Osteoblast (primary cell): Measurements from ENCODE around the gene KANSL1. TPM values are rescaled to one million over a fixed set of nuclear protein-coding genes. Genes with fewer than 3 reads are reported as not detected.

Source experiments
- DNase-seq: peaks from one replicate; pipeline ENCODE4 v3.0.0; 2011; ENCODE audit warnings: low spot score, mixed read lengths; ENCODE audit not compliant: insufficient read length; ENCODE audit errors: missing footprints
- H2AFZ ChIP-seq: 2 replicates; pipeline ENCODE4 v1.6.0; 2011; ENCODE audit warnings: mild to moderate bottlenecking, low read length
- H3K27ac ChIP-seq: 2 replicates; pipeline ENCODE4 v1.5.1; 2011; ENCODE audit warnings: mild to moderate bottlenecking, low read depth, low read length, moderate library complexity
- H3K27me3 ChIP-seq: 2 replicates; pipeline ENCODE4 v1.6.0; 2012; ENCODE audit warnings: mild to moderate bottlenecking, control low read depth, inconsistent platforms, low read length, moderate library complexity; ENCODE audit not compliant: insufficient read depth
- H3K36me3 ChIP-seq: 2 replicates; pipeline ENCODE4 v1.5.1; 2011; ENCODE audit warnings: mild to moderate bottlenecking, low read length, control low read depth, moderate library complexity; ENCODE audit not compliant: insufficient read depth
- H3K4me1 ChIP-seq: 2 replicates; pipeline ENCODE4 v1.5.1; 2011; ENCODE audit warnings: mild to moderate bottlenecking, low read length, control low read depth, moderate library complexity; ENCODE audit not compliant: insufficient read depth
- H3K4me2 ChIP-seq: 2 replicates; pipeline ENCODE4 v1.6.0; 2011; ENCODE audit warnings: mild to moderate bottlenecking, low read length; ENCODE audit not compliant: insufficient read depth
- H3K4me3 ChIP-seq: fragments of 200-600 bp; sonication (generic); 3 replicates; pipeline ENCODE4 v1.5.1; 2012; ENCODE audit warnings: mild to moderate bottlenecking, low read length, inconsistent platforms; ENCODE audit not compliant: insufficient read depth
- H3K79me2 ChIP-seq: 2 replicates; pipeline ENCODE4 v1.6.0; 2012; ENCODE audit warnings: mild to moderate bottlenecking, low read length, control low read depth, inconsistent platforms; ENCODE audit not compliant: insufficient read depth
- H3K9me3 ChIP-seq: 2 replicates; pipeline ENCODE4 v1.5.1; 2011; ENCODE audit warnings: low read depth, low read length, control low read depth
- H4K20me1 ChIP-seq: 2 replicates; pipeline ENCODE4 v1.6.0; 2012; ENCODE audit warnings: mild to moderate bottlenecking, low read length, control low read depth; ENCODE audit not compliant: insufficient read depth
- CTCF ChIP-seq: IDR thresholded peaks from 2 replicates; pipeline ENCODE4 v1.5.1; 2011; ENCODE audit warnings: mild to moderate bottlenecking, low read depth, low read length, moderate library complexity; ENCODE audit errors: extremely low read depth
- total RNA-seq: library from RNA; depleted of rRNA; stranded (reverse); fragments of >200 nt; gene quantifications from 2 replicates; pipeline ENCODE4 v1.2.3, GENCODE V29; 2012

KANSL1 gene
- total RNA-seq, 1 donor = 151 TPM

GRCh38 chr17:46194393-46195216 is 1.4 kb upstream of the KANSL1 start:
- Histone ChIP-seq H2AFZ (peak overlapping the region; percentile 55), H3K4me3 (peak overlapping the region; percentile 87), H3K27me3 (no peaks in the 10 kb centered on the region), H3K27ac (peak overlapping the region; percentile 58), H3K4me1 (peaks cover 36% of the 10 kb centered on the region), H3K9me3 (no peaks in the 10 kb centered on the region), H3K79me2 (peaks cover 85% of the 10 kb centered on the region), H4K20me1 (peaks cover 59% of the 10 kb centered on the region), H3K4me2 (peak overlapping the region; percentile 89), H3K36me3 (no peaks in the 10 kb centered on the region)
- peak; percentile 80 for TF ChIP-seq CTCF
- peak; percentile 68 for DNase-seq

- Histone ChIP-seq H3K4me1 (peaks cover 28% of the 10 kb centered on the region), H3K27ac (peak overlapping the region; percentile 58), H3K36me3 (no peaks in the 10 kb centered on the region), H3K27me3 (no peaks in the 10 kb centered on the region), H2AFZ (peak overlapping the region; percentile 80), H4K20me1 (peaks cover 62% of the 10 kb centered on the region), H3K79me2 (peaks cover 85% of the 10 kb centered on the region), H3K4me2 (peak overlapping the region; percentile 89), H3K9me3 (no peaks in the 10 kb centered on the region), H3K4me3 (peak overlapping the region; percentile 87)
- DNase-seq = peak; percentile 99
- TF ChIP-seq CTCF = no peak
These were observed 580 bp upstream of the KANSL1 start for GRCh38 chr17:46193626-46194392.

- no peak for TF ChIP-seq CTCF
- no peaks in the 10 kb centered on the region for H3K27me3 ChIP-seq
- H3K4me1 ChIP-seq = peaks cover 28% of the 10 kb centered on the region
- H3K27ac ChIP-seq = peak overlapping the region; percentile 62
- H3K4me2 ChIP-seq = peak overlapping the region; percentile 94
- H3K36me3 ChIP-seq = no peaks in the 10 kb centered on the region
- H4K20me1 ChIP-seq = peaks cover 63% of the 10 kb centered on the region
- peaks cover 85% of the 10 kb centered on the region for H3K79me2 ChIP-seq
- H3K9me3 ChIP-seq = no peaks in the 10 kb centered on the region
- peak; percentile 93 for DNase-seq
- H3K4me3 ChIP-seq = peak overlapping the region; percentile 87
- H2AFZ ChIP-seq = no peak overlapping the region
These were observed 634 bp downstream of the KANSL1 start for GRCh38 chr17:46192439-46193150.

- no peaks in the 10 kb centered on the region for H3K27me3 ChIP-seq
- H3K4me3 ChIP-seq = peak overlapping the region; percentile 87
- H4K20me1 ChIP-seq = peaks cover 68% of the 10 kb centered on the region
- TF ChIP-seq CTCF = no peak
- H2AFZ ChIP-seq = no peak overlapping the region
- no peak for DNase-seq
- no peaks in the 10 kb centered on the region for H3K36me3 ChIP-seq
- peaks cover 28% of the 10 kb centered on the region for H3K4me1 ChIP-seq
- no peaks in the 10 kb centered on the region for H3K9me3 ChIP-seq
- peak overlapping the region; percentile 94 for H3K4me2 ChIP-seq
- peak overlapping the region; percentile 62 for H3K27ac ChIP-seq
- H3K79me2 ChIP-seq = peaks cover 85% of the 10 kb centered on the region
These were observed 1.1 kb downstream of the KANSL1 start for GRCh38 chr17:46192189-46192438.
